Hepatocyte (in vitro differentiated cells): Measurements from ENCODE around the gene AMMECR1. TPM values are rescaled to one million over a fixed set of nuclear protein-coding genes. Genes with fewer than 3 reads are reported as not detected.

Experiments used
- DNase-seq: peaks from one replicate; pipeline ENCODE4 v3.0.0-alpha.2; 2016; ENCODE audit warnings: low spot score
- H2AFZ ChIP-seq: fragments of 200-600 bp; sonication (generic); 2 replicates; pipeline ENCODE4 v1.6.0; 2016; ENCODE audit warnings: antibody characterized with exemption, mild to moderate bottlenecking
- H3K27ac ChIP-seq: fragments of 200-600 bp; sonication (generic); 2 replicates; pipeline ENCODE4 v1.5.1; 2016; ENCODE audit warnings: mild to moderate bottlenecking
- H3K27me3 ChIP-seq: fragments of 200-600 bp; sonication (generic); 2 replicates; pipeline ENCODE4 v1.6.1; 2016
- H3K36me3 ChIP-seq: fragments of 200-600 bp; sonication (generic); replicated peaks from 2 replicates; pipeline ENCODE4 v1.5.1; 2016; ENCODE audit warnings: low read depth; ENCODE audit not compliant: insufficient read depth
- H3K4me1 ChIP-seq: fragments of 200-600 bp; sonication (generic); 2 replicates; pipeline ENCODE4 v1.5.1; 2016; ENCODE audit warnings: mild to moderate bottlenecking, moderate library complexity; ENCODE audit not compliant: insufficient read depth
- H3K4me2 ChIP-seq: fragments of 200-600 bp; sonication (generic); 2 replicates; pipeline ENCODE4 v1.6.0; 2016
- H3K4me3 ChIP-seq: fragments of 200-600 bp; sonication (generic); 2 replicates; pipeline ENCODE4 v1.5.1; 2016; ENCODE audit warnings: mild to moderate bottlenecking
- H3K79me2 ChIP-seq: fragments of 200-600 bp; sonication (generic); 2 replicates; pipeline ENCODE4 v1.6.0; 2017; ENCODE audit warnings: mild to moderate bottlenecking
- H3K9me2 ChIP-seq: fragments of 200-600 bp; sonication (generic); replicated peaks from 2 replicates; pipeline ENCODE4 v1.6.0; 2017; ENCODE audit warnings: mild to moderate bottlenecking; ENCODE audit not compliant: insufficient read depth
- H3K9me3 ChIP-seq: fragments of 200-600 bp; sonication (generic); 2 replicates; pipeline ENCODE4 v1.5.1; 2016; ENCODE audit warnings: low read depth, mild to moderate bottlenecking
- H4K20me1 ChIP-seq: fragments of 200-600 bp; sonication (generic); 2 replicates; pipeline ENCODE4 v1.6.0; 2016; ENCODE audit warnings: mild to moderate bottlenecking; ENCODE audit not compliant: insufficient read depth, poor library complexity, severe bottlenecking
- CTCF ChIP-seq: fragments of 200-600 bp; sonication (generic); IDR thresholded peaks from 2 replicates; pipeline ENCODE4 v1.5.1; 2016; ENCODE audit warnings: antibody characterized with exemption, mild to moderate bottlenecking; ENCODE audit not compliant: poor library complexity
- EZH2 ChIP-seq: fragments of 200-600 bp; sonication (generic); IDR thresholded peaks from 2 replicates; pipeline ENCODE4 v1.6.1; 2016; ENCODE audit warnings: antibody characterized with exemption, mild to moderate bottlenecking, borderline replicate concordance
- EZH2phosphoT487 ChIP-seq: fragments of 200-600 bp; sonication (generic); IDR thresholded peaks from one replicate; pipeline ENCODE4 v1.6.1; 2018; ENCODE audit warnings: antibody characterized with exemption, mild to moderate bottlenecking, low read depth, moderate library complexity; ENCODE audit not compliant: unreplicated experiment, severe bottlenecking
- WGBS: methylation state at CpG from one replicate; pipeline ENCODE4 v1.1.6; 2016; ENCODE audit warnings: low lambda C conversion rate; ENCODE audit errors: missing lambda C conversion rate; 5-methylcytosine and 5-hydroxymethylcytosine counted together
- polyA plus RNA-seq: library from polyadenylated mRNA; unstranded; fragments of >200 nt; fragmentation: Nextera tagmentation; extraction: Ambion mirVana; gene quantifications from 2 replicates; pipeline ENCODE4 v1.2.1, GENCODE V29; 2016
- total RNA-seq: library from RNA; depleted of rRNA; stranded (reverse); fragments of >200 nt; gene quantifications from 2 replicates; pipeline ENCODE4 v1.2.3, GENCODE V29; 2014

AMMECR1 gene
- total and polyA plus RNA-seq, 2 experiments from 2014 or later = 24.6 to 33.3 TPM

- no peaks in the 10 kb centered on the region for H3K9me2 ChIP-seq
- H3K9me3 ChIP-seq = no peaks in the 10 kb centered on the region
- WGBS = 72% methylated on average over 2 of the region's 2 CpGs
- H3K27me3 ChIP-seq = no peaks in the 10 kb centered on the region
- H3K36me3 ChIP-seq = no peaks in the 10 kb centered on the region
- no peaks in the 10 kb centered on the region for H3K4me1 ChIP-seq
- TF ChIP-seq CTCF (no peak), EZH2 (no peak), EZH2phosphoT487 (no peak)
- peaks cover 27% of the 10 kb centered on the region for H3K79me2 ChIP-seq
- no peak overlapping the region for H3K4me3 ChIP-seq
- no peak overlapping the region for H3K4me2 ChIP-seq
- no peaks in the 10 kb centered on the region for H4K20me1 ChIP-seq
- DNase-seq = no peak
- H2AFZ ChIP-seq = no peak overlapping the region
- no peak overlapping the region for H3K27ac ChIP-seq
Measured at GRCh38 chrX:110294087-110294486, 23.8 kb downstream of the AMMECR1 start.

GRCh38 chrX:110293658-110294057 is 24.2 kb downstream of the AMMECR1 start:
- no peaks in the 10 kb centered on the region for H3K36me3 ChIP-seq
- TF ChIP-seq CTCF (no peak), EZH2 (no peak), EZH2phosphoT487 (no peak)
- H3K27me3 ChIP-seq = no peaks in the 10 kb centered on the region

GRCh38 chrX:110287605-110288004 is 30.3 kb downstream of the AMMECR1 start:
- Histone ChIP-seq H3K27me3 (no peaks in the 10 kb centered on the region), H2AFZ (no peak overlapping the region), H3K9me3 (no peaks in the 10 kb centered on the region), H3K27ac (no peak overlapping the region), H3K4me3 (no peak overlapping the region), H3K9me2 (no peaks in the 10 kb centered on the region), H3K79me2 (peaks cover 41% of the 10 kb centered on the region), H3K4me1 (no peaks in the 10 kb centered on the region), H3K4me2 (no peak overlapping the region), H4K20me1 (no peaks in the 10 kb centered on the region), H3K36me3 (peaks cover 3% of the 10 kb centered on the region)
- no peak for TF ChIP-seq CTCF
- no peak for TF ChIP-seq EZH2phosphoT487
- TF ChIP-seq EZH2 = no peak
- WGBS = 83% methylated on average over 2 of the region's 2 CpGs
- DNase-seq = no peak

More at GRCh38 chrX:110293658-110294057, 24.2 kb downstream of the AMMECR1 start:
- no peak overlapping the region for H2AFZ ChIP-seq
- no peaks in the 10 kb centered on the region for H3K9me3 ChIP-seq
- DNase-seq = no peak
- H3K79me2 ChIP-seq = peaks cover 28% of the 10 kb centered on the region
- no peaks in the 10 kb centered on the region for H3K9me2 ChIP-seq
- no peaks in the 10 kb centered on the region for H4K20me1 ChIP-seq
- H3K27ac ChIP-seq = no peak overlapping the region
- no peak overlapping the region for H3K4me3 ChIP-seq
- H3K4me2 ChIP-seq = no peak overlapping the region
- H3K4me1 ChIP-seq = no peaks in the 10 kb centered on the region

GRCh38 chrX:110286106-110286505 is 31.8 kb downstream of the AMMECR1 start:
- Histone ChIP-seq H3K9me2 (no peaks in the 10 kb centered on the region), H3K36me3 (peaks cover 3% of the 10 kb centered on the region), H3K79me2 (peaks cover 45% of the 10 kb centered on the region), H3K4me1 (peaks cover 7% of the 10 kb centered on the region), H4K20me1 (no peaks in the 10 kb centered on the region), H3K4me2 (no peak overlapping the region), H3K27me3 (no peaks in the 10 kb centered on the region), H2AFZ (no peak overlapping the region), H3K27ac (peak overlapping the region; percentile 28), H3K4me3 (no peak overlapping the region), H3K9me3 (no peaks in the 10 kb centered on the region)
- 80% methylated on average over 6 of the region's 6 CpGs for WGBS
- peak; percentile 26 for DNase-seq
- TF ChIP-seq EZH2phosphoT487 = no peak
- no peak for TF ChIP-seq EZH2
- no peak for TF ChIP-seq CTCF
